IPS-20b (cell line): ENCODE results near the gene HECW1.
A peak's percentile ranks its signal among the peaks of the same experiment; 100 is the strongest.

Experiments used
- H3K27ac ChIP-seq: one replicate; pipeline ENCODE4 v1.5.1; 2013; ENCODE audit warnings: low read length
- H3K27me3 ChIP-seq: 2 replicates; pipeline ENCODE4 v1.6.1; 2013; ENCODE audit warnings: mild to moderate bottlenecking, low read length, inconsistent platforms; ENCODE audit not compliant: insufficient read depth
- H3K36me3 ChIP-seq: 2 replicates; pipeline ENCODE4 v1.6.1; 2013; ENCODE audit warnings: low read depth, mild to moderate bottlenecking, inconsistent platforms, low read length, moderate library complexity; ENCODE audit not compliant: insufficient read depth
- H3K4me1 ChIP-seq: 2 replicates; pipeline ENCODE4 v1.6.1; 2013; ENCODE audit warnings: mild to moderate bottlenecking, control low read depth, inconsistent platforms, low read length, moderate library complexity; ENCODE audit not compliant: insufficient read depth
- H3K4me3 ChIP-seq: 2 replicates; pipeline ENCODE4 v1.5.1; 2013; ENCODE audit warnings: mild to moderate bottlenecking, low read length, inconsistent platforms
- H3K9ac ChIP-seq: 2 replicates; pipeline ENCODE4 v1.6.1; 2013; ENCODE audit warnings: low read depth, mild to moderate bottlenecking, inconsistent platforms, low read length, moderate library complexity
- H3K9me3 ChIP-seq: 2 replicates; pipeline ENCODE4 v1.6.1; 2013; ENCODE audit warnings: mild to moderate bottlenecking, low read depth, low read length, inconsistent platforms; ENCODE audit not compliant: insufficient read depth

The HECW1 gene

DNA sequence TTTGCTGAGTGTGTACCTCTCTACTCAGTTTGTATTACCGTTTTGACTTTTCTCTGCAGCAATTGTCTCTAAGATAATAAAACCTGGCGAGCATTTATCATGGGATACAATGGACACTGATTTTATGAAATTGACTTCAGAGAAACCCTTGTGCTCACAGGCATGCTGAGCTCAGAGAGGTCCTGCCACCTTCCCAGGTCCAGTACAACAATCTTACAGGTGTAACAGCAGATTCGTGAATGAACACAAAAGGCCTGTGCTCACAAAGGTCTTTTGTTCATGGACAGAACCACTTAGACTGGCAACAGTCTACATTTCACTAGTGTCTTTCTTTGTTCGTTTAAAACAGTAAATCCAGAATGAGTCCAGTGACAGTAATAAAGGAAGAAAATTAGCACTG lies 43.2 kb downstream of the HECW1 start:
- no peaks in the 10 kb centered on the region for H3K36me3 ChIP-seq
- no peaks in the 10 kb centered on the region for H3K27me3 ChIP-seq
- H3K4me1 ChIP-seq, result no peaks in the 10 kb centered on the region
- no peak overlapping the region for H3K27ac ChIP-seq
- H3K4me3 ChIP-seq, result no peak overlapping the region
- no peaks in the 10 kb centered on the region for H3K9me3 ChIP-seq
- H3K9ac ChIP-seq, result no peak overlapping the region

DNA sequence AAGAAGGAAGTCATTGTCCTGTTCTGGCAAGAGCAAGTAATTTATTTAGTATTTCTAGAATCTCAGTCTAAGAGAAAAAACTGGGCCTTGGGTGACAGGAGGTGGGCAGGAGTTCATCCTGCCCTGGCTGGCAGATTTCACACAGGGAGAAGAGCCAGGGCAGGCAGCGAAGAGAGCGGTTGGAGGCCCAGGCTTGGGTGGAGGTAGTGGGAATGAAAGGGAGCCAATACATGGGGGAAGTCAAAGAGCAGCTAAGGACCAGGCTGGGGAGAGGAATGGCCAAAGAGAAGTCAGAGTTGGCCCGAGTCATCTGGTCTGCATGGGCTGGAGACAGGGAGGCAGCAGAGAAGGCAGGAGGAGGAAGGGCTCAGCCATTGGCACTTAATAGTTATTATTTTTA lies 51.4 kb downstream of the HECW1 start:
- no peak overlapping the region for H3K27ac ChIP-seq
- no peaks in the 10 kb centered on the region for H3K27me3 ChIP-seq
- H3K9me3 ChIP-seq, result no peaks in the 10 kb centered on the region

DNA sequence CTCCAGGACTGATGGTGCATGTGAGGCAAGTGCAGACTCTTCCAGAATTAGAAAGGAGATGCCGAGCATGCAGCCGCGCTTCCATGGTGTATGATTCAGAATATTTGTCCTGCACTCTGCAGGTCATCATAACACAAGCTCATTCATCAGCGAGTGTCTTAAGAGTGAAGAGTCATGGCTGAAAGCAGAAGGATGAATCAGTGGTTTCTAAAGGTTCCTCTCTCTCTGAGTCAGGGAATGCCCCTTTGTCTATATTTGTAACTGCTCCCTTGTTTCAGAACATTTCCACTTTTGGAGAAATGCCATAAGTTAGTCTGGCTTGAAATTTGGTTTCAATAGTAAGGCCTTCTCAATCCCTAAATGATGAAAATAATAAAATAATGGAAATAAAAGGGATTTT lies 52.3 kb downstream of the HECW1 start:
- Histone ChIP-seq H3K9me3 (no peaks in the 10 kb centered on the region), H3K4me3 (no peak overlapping the region), H3K27ac (no peak overlapping the region)

More for the DNA sequence above, 51.4 kb downstream of the HECW1 start:
- Histone ChIP-seq H3K4me1 (no peaks in the 10 kb centered on the region), H3K9ac (no peak overlapping the region), H3K36me3 (no peaks in the 10 kb centered on the region), H3K4me3 (no peak overlapping the region)

DNA sequence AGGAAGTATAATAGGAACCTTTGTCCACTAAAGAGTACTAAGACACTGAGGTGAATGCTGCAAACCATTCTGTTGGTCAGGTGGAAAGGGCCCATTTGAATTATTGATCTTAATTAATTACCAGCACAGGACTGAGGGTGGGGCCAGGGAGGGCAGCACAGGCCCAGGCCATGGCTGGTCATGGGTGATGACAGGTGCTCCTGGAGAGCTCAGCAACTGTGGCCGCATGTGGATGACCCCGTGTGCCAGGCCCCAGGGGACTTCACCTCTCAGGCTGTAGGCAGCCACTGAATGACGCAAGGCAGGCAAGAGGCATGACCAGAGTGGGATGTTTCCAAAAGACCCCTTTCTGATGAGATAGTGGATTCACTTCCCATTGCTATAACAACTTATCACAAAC lies 54.2 kb downstream of the HECW1 start:
- Histone ChIP-seq H3K27ac (no peak overlapping the region), H3K36me3 (no peaks in the 10 kb centered on the region), H3K4me3 (no peak overlapping the region), H3K9ac (no peak overlapping the region), H3K9me3 (no peaks in the 10 kb centered on the region), H3K27me3 (no peaks in the 10 kb centered on the region), H3K4me1 (peaks cover 12% of the 10 kb centered on the region; the same call in 1 of the 2 replicates)

More for the DNA sequence above, 52.3 kb downstream of the HECW1 start:
- no peaks in the 10 kb centered on the region for H3K4me1 ChIP-seq
- H3K36me3 ChIP-seq, result no peaks in the 10 kb centered on the region
- H3K27me3 ChIP-seq, result no peaks in the 10 kb centered on the region
- H3K9ac ChIP-seq, result no peak overlapping the region

DNA sequence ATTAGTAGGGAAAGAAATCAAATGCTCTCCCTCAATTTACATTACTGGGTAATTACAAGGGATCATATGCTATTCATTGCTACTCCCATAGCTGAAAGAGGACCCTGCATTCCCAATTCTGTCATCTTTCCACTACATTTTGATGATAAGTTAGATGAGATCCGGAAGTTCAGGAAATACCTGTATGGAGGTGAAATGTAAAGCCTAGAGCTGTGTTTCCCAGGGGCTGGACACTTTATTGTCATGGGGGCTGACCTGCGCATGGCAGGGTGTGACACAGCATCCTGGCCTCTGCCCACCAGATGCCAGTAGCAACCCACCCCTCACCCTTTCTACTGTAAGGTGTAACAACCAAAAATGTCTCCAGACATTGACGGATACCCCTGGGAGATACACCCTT lies 56.6 kb downstream of the HECW1 start:
- Histone ChIP-seq H3K27me3 (no peaks in the 10 kb centered on the region), H3K4me1 (peaks cover 18% of the 10 kb centered on the region), H3K36me3 (no peaks in the 10 kb centered on the region), H3K4me3 (no peak overlapping the region), H3K9ac (no peak overlapping the region), H3K9me3 (no peaks in the 10 kb centered on the region), H3K27ac (no peak overlapping the region)

DNA sequence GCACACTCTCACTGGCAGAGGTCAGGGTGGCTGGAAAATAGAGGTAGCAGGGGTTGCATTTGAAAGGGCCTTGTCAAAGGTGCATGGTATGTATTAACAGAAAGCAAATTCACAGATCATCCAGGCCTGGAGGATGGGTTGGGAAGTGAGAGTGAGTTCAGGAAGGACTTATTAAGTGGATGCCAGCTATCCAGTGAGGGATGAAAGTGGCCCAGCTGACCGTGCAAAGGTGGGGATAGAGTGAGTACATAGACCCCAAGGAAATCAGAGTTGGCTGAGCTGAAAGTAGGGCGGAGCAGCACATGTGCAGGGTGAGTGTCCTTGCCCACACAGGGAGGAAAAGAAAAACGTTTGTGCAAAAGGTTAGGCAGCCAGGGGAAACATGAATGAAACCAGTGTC lies 58.1 kb downstream of the HECW1 start:
- Histone ChIP-seq H3K27ac (no peak overlapping the region), H3K9ac (no peak overlapping the region), H3K9me3 (no peaks in the 10 kb centered on the region), H3K4me3 (no peak overlapping the region), H3K27me3 (no peaks in the 10 kb centered on the region), H3K36me3 (no peaks in the 10 kb centered on the region), H3K4me1 (peaks cover 18% of the 10 kb centered on the region)

DNA sequence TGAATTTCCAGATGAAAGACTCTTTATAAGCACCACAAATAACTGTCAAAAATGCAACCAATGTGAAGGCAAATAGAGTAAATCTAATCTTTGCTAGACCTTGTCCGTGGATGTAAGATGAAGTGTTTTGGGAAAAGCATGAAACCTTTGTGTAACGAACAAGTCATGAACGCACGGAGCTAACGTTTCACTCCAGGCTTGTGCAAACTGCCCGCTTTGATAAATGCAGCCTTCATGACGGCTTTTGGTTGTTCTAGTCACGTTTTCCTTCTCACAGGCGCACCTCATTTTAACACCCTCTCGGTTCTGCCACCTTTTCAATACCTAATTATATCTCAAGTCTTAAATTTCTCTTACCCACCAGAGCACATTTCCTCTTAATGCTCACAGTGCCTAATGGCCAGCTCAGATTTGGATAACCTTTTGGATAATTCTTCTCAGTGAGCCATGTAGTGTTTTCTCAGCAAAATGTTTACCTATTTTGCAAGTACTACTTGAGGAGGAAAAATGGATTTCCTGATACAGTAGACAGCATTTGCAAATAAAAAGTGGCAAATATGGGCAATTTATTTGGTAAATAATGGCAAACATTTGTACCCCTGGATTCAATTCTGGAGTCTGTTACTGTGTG lies 63.2 kb downstream of the HECW1 start:
- Histone ChIP-seq H3K36me3 (no peaks in the 10 kb centered on the region), H3K9me3 (no peaks in the 10 kb centered on the region), H3K4me1 (peaks cover 15% of the 10 kb centered on the region), H3K9ac (no peak overlapping the region), H3K27ac (no peak overlapping the region), H3K4me3 (no peak overlapping the region), H3K27me3 (no peaks in the 10 kb centered on the region)

DNA sequence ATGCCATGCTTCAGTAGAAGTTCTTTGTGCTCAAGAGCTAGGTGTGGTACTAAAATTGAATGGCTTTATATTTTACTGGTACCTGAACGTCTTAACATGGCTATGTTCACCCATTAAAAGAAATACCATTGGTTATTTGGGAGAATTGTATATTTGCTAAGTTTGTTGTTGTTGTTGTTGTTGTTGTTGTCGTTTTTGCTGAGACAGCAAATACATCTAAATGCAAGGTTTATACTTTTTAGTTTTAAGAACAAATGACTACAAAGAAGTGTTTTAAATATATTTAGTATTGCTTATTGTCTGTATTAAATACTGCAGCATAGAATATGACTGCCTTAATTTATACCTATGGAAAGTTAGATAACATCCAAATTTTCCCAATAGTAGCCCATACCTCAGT lies 66.9 kb downstream of the HECW1 start:
- H3K36me3 ChIP-seq, result no peaks in the 10 kb centered on the region
- no peaks in the 10 kb centered on the region for H3K27me3 ChIP-seq
- H3K4me3 ChIP-seq, result no peak overlapping the region
- H3K9ac ChIP-seq, result no peak overlapping the region
- no peak overlapping the region for H3K27ac ChIP-seq
- H3K9me3 ChIP-seq, result no peaks in the 10 kb centered on the region
- H3K4me1 ChIP-seq, result no peaks in the 10 kb centered on the region

DNA sequence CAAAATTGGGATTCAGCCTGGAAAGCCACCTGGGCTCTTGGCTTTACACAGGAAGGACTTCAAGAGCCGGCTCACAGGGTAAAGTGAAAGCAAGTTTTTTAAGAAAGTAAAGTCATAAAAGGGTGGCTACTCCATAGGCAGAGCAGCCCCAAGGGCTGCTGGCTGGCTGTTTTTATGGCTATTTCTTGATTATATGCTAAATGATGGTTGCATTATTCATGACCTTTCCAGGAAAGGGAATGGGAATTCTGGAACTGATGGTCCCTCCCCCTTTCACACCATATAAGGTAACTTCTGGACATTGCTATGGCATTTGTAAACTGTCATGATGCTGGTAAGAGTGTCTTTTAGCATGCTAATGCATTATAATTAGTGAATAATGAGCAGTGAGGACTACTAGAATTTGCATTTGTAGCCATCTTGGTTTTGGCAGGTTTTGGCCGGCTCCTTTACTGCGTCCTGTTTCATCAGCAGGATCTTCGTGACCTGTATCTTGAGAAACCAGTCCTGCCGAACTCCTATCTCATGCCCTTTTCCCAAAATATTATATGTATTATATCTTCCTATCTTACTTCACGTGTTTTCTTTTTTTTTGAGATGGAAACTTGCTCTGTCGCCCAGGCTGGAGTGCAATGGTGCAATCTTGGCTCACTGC lies 80.5 kb downstream of the HECW1 start:
- Histone ChIP-seq H3K4me1 (peaks cover 31% of the 10 kb centered on the region), H3K27ac (no peak overlapping the region), H3K9ac (no peak overlapping the region), H3K36me3 (no peaks in the 10 kb centered on the region), H3K9me3 (no peaks in the 10 kb centered on the region), H3K27me3 (no peaks in the 10 kb centered on the region), H3K4me3 (no peak overlapping the region)

DNA sequence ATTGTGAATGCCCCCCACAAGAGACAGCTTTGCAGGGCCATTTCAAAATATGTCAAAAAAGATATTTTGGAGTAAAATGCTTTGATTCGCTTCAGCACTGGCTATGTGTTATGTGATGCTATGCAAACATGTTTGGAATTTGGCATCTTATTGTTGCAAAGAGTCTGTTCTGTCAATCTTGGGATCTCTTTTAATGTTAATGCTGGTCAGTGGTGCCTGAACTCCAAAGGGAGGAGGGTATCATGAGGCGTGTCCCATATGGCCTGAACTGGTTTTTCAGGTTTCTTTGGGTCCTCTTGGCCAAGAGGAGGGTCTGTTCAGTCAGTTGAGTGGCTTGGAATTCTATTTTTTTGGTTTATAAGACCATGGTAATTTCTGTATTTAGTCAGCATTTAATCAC lies 81.4 kb downstream of the HECW1 start:
- Histone ChIP-seq H3K36me3 (no peaks in the 10 kb centered on the region), H3K9ac (no peak overlapping the region), H3K9me3 (no peaks in the 10 kb centered on the region), H3K4me3 (peak overlapping the region; percentile 32; the same call in 1 of the 2 replicates), H3K4me1 (peaks cover 35% of the 10 kb centered on the region), H3K27ac (no peak overlapping the region), H3K27me3 (no peaks in the 10 kb centered on the region)

DNA sequence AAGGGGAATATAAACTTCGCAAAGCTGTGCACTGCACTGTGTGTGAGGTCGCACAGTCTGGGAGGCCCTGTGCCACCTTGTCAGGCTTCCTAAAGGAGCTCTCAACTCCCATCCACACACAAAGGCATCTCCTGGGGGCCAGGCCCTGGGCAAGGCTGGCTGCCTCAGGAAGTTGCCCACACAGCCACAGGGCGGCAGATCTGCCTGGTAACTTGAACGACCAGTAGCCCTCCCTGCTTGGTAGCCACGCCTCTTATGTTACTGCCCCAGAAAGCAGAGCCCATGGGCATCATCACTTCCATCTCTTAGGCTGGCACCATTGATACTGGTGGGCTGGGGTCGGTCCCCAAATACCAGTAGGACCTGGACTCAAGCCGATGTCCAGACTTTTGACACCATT lies 82.8 kb downstream of the HECW1 start:
- Histone ChIP-seq H3K4me1 (peaks cover 40% of the 10 kb centered on the region), H3K27me3 (no peaks in the 10 kb centered on the region), H3K9ac (no peak overlapping the region), H3K9me3 (no peaks in the 10 kb centered on the region), H3K27ac (no peak overlapping the region), H3K36me3 (no peaks in the 10 kb centered on the region), H3K4me3 (no peak overlapping the region)

DNA sequence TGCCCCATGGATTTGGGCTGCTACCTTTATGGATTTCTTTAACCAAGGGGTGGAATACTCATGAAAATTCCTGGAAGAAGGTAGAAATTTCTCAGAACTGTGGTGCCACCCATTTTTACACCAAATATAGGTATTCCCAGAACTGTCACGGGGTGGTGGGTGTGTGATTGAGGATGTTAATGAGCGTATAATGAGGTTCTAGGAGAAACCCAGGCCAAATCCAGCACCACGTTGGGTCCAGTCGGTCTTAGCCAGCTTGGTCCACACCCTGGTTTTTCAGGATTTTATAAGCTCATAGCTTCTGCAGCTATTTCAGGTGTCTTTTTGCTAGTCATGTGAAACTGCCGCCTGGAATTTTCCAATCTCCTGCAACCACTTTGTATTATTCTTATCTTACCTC lies 83.3 kb downstream of the HECW1 start:
- H3K4me3 ChIP-seq, result no peak overlapping the region
- H3K9ac ChIP-seq, result no peak overlapping the region
- H3K27me3 ChIP-seq, result no peaks in the 10 kb centered on the region
- H3K9me3 ChIP-seq, result no peaks in the 10 kb centered on the region
- peaks cover 40% of the 10 kb centered on the region for H3K4me1 ChIP-seq
- no peaks in the 10 kb centered on the region for H3K36me3 ChIP-seq
- H3K27ac ChIP-seq, result no peak overlapping the region
